HG03175 (cell line): Measurements from ENCODE around the gene NAP1L5.

Experiments used
- ATAC-seq: cut with Tn5 transposase; IDR thresholded peaks from one replicate; pipeline ENCODE4 v1.9.1; 2021; ENCODE audit warnings: mild to moderate bottlenecking, moderate library complexity; ENCODE audit not compliant: unreplicated experiment

Gene NAP1L5

DNA sequence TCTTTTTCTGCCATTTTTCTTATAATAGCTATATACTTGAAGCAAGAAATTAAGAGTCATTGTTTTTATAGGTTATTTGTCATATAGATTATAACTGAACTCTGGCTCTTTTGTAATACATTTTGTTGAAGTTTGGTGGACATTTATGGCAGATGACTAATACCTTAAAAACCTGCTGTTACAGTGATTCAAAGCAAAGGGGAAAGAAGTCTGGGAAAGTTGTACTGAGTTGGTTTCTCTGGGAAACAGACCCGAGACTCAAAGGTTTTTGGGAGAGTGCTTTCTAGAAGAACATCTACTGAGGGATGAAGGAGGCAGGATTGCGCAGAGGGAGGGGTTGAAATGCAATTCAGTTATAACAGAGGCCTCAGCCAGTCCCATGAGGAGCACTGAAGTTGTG is 35.9 kb downstream of the NAP1L5 start:
- ATAC-seq = no peak

DNA sequence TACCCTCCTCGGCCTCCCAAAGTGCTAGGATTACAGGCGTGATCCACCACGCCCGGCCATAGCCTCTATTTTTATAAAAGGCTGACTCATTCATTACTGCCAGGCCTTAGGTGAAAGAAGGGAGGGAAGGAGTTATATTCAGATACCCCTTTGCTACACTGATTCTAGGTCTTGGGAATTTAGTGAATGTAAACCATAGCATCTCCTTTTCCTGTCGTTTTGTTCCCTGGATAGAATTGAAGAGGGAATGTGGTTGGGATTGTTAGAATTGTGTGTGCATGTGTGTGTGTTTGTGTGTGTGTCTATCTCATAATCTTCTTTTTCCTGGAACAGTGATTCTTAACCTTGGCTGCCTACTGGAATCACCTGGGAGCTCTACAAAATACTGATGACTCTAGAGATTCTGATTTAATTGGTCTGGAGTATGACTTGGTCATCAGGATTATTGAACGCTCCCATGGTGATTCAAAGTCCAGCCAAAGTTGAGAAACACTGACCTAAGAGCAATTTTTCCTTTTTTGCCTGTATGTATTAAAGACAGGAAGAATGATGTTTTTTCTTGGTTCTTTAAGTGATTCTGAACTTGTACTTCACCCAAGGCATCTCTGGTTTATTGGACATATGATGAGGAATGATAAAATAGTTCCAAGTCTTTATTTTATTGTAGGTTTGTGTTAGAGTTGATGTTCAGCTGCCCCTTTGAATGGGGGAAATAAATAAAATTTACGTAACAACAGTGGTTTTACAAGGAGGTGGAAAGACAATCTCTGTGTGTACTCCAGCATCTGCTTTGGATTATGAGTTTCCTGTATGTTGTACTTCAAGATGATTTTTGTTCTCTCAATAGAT is 37.0 kb downstream of the NAP1L5 start:
- ATAC-seq = no peak

GRCh38 chr4:88659890-88660208 is 37.8 kb downstream of the NAP1L5 start:
- ATAC-seq = no peak

- peak; percentile 94 for ATAC-seq
Measured at GRCh38 chr4:88659055-88659889, 38.4 kb downstream of the NAP1L5 start.

- no peak for ATAC-seq
Measured at GRCh38 chr4:88655226-88655625, 42.4 kb downstream of the NAP1L5 start.

- ATAC-seq = no peak
Measured at GRCh38 chr4:88653371-88653946, 44.2 kb downstream of the NAP1L5 start.

GRCh38 chr4:88649716-88650115 is 47.9 kb downstream of the NAP1L5 start:
- no peak for ATAC-seq

GRCh38 chr4:88646528-88647280 is 50.9 kb downstream of the NAP1L5 start:
- ATAC-seq = no peak

- no peak for ATAC-seq
Measured at GRCh38 chr4:88645994-88646393, 51.6 kb downstream of the NAP1L5 start.
